Transverse colon (tissue), 4 donors: Measurements from ENCODE around the gene VEPH1. TPM values are rescaled to one million over a fixed set of nuclear protein-coding genes. Genes with fewer than 3 reads are reported as not detected.

Source experiments
- DNase-seq: peaks from one replicate; pipeline ENCODE4 v3.0.0-alpha.2; 2019
- H3K27ac ChIP-seq, 4 donors: fragments of 200-600 bp; sonication (generic); 2 replicates each; pipeline ENCODE4 v1.5.1; 2016 to 2018; ENCODE audit warnings: inconsistent platforms in 4 of 4
- H3K27me3 ChIP-seq: fragments of 200-600 bp; sonication (generic); 2 replicates; pipeline ENCODE4 v1.5.1; 2017; ENCODE audit warnings: inconsistent platforms
- H3K36me3 ChIP-seq, 4 donors: fragments of 200-600 bp; sonication (generic); 2 replicates each; pipeline ENCODE4 v1.5.1; 2017 to 2019; ENCODE audit warnings: inconsistent platforms in 4 of 4
- H3K4me1 ChIP-seq, 4 donors: fragments of 200-600 bp; sonication (generic); 2 replicates each; pipeline ENCODE4 v1.5.1; 2017 to 2020; ENCODE audit warnings: inconsistent platforms in 4 of 4
- H3K4me3 ChIP-seq, 4 donors: fragments of 200-600 bp; sonication (generic); 1 replicate in 1 of 4; 2 replicates in 3 of 4; pipeline versions ENCODE4 v1.5.1 to v1.6.1; 2017 to 2019; ENCODE audit warnings: inconsistent platforms in 4 of 4
- H3K9me3 ChIP-seq, 2 donors: fragments of 200-600 bp; sonication (generic); 2 replicates each; pipeline ENCODE4 v1.5.1; 2017 to 2019; ENCODE audit warnings: inconsistent platforms in 2 of 2
- EP300 ChIP-seq: sonication (generic); formaldehyde crosslinking; IDR thresholded peaks from one replicate; pipeline ENCODE4 v1.6.1; 2017; ENCODE audit warnings: antibody characterized with exemption, low read depth
- POLR2A ChIP-seq: fragments of 450-650 bp; IDR thresholded peaks from one replicate; pipeline ENCODE4 v1.6.1; 2016; ENCODE audit warnings: antibody characterized with exemption, mild to moderate bottlenecking, moderate library complexity
- POLR2AphosphoS5 ChIP-seq, 3 donors: sonication (generic); formaldehyde crosslinking; IDR thresholded peaks; one replicate each; pipeline ENCODE4 v1.6.1; 2016; ENCODE audit warnings: antibody characterized with exemption in 3 of 3
- WGBS, 2 donors: methylation state at CpG; one replicate each; pipeline ENCODE4 v1.1.5; 2018; ENCODE audit warnings: low coverage in 1 of 2; 5-methylcytosine and 5-hydroxymethylcytosine counted together
- in situ Hi-C, 4 donors: fragments of 200-750 bp; cut with MboI; loops; one replicate each; pipeline versions ENCODE4 v1.15.0 to v1.15.1; 2017; ENCODE audit warnings: low sequenced_read_pairs in 3 of 4, low pct_ligation_motif_present in 1 of 4, low pct_unique_long_range_greater_than_20kb in 1 of 4
- intact Hi-C: fragments of 100-400 bp; cut with DNase I; formaldehyde crosslinking; loops from one replicate; pipeline ENCODE4 v1.15.1; 2023; ENCODE audit warnings: low total_unique reads
- total RNA-seq, 4 donors: library from RNA; depleted of rRNA; stranded (reverse); fragments of >200 nt; gene quantifications; one replicate each; pipeline ENCODE4 v1.1.0, GENCODE V29; 2016
- TF ChIP-seq, protein P1 (sequence below), 5 experiments: fragments of 200-600 bp in 3 of 5; fragments of 450-650 bp in 2 of 5; sonication (generic) in 3 of 5; IDR thresholded peaks; 1 replicate in 2 of 5; 2 replicates in 3 of 5; pipeline ENCODE4 v1.5.1; 2016 to 2017; ENCODE audit warnings: antibody characterized with exemption in 5 of 5, inconsistent platforms in 3 of 5, mild to moderate bottlenecking in 2 of 5, moderate library complexity in 1 of 5

Gene VEPH1
- total RNA-seq, 4 donors from 2014 or later: 0.20 to 4.1 (median 0.90) TPM

DNA sequence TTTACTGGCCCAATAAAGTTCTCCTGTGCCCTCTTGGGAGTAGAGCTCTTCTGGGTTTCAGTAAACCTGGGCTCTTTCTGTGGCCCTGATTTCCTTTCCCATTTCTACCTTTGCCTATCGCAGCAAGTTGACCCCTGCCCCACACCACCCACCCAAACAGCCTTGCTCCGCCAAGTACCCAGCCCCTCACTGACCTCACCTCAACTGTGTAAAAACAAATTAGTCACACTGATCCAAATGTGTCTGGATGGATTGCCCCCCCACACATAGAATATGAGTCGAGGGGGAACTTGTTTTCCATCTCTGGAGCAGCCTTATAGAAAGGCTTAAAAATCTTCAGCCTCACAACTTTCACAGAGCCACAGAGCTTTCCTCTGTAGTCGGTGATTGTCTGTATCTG lies 28.6 kb upstream of the VEPH1 start:
- WGBS, 2 donors: 67 to 80% methylated on average over 2 to 4 of the region's 4 CpGs
- Histone ChIP-seq H3K27me3 (no peaks in the 10 kb centered on the region), H3K27ac (no peak overlapping the region), H3K4me1 (peaks cover 0 to 3% (median 1%) of the 10 kb centered on the region in 4 donors), H3K36me3 (no peaks in the 10 kb centered on the region), H3K4me3 (no peak overlapping the region), H3K9me3 (no peaks in the 10 kb centered on the region)
- no peak for DNase-seq
- in situ Hi-C loops (no loop called here), intact Hi-C loops (loop anchor here (2.0 kb wide), 1 partner anchor 41 kb away; no protein-coding TSS in a partner anchor)
- TF ChIP-seq POLR2A (no peak), EP300 (no peak), POLR2AphosphoS5 (IDR thresholded peaks at IDR 0.05) (no peak)
- TF ChIP-seq, protein P1, sequence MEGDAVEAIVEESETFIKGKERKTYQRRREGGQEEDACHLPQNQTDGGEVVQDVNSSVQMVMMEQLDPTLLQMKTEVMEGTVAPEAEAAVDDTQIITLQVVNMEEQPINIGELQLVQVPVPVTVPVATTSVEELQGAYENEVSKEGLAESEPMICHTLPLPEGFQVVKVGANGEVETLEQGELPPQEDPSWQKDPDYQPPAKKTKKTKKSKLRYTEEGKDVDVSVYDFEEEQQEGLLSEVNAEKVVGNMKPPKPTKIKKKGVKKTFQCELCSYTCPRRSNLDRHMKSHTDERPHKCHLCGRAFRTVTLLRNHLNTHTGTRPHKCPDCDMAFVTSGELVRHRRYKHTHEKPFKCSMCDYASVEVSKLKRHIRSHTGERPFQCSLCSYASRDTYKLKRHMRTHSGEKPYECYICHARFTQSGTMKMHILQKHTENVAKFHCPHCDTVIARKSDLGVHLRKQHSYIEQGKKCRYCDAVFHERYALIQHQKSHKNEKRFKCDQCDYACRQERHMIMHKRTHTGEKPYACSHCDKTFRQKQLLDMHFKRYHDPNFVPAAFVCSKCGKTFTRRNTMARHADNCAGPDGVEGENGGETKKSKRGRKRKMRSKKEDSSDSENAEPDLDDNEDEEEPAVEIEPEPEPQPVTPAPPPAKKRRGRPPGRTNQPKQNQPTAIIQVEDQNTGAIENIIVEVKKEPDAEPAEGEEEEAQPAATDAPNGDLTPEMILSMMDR (IDR thresholded peaks at IDR 0.05): no peak

DNA sequence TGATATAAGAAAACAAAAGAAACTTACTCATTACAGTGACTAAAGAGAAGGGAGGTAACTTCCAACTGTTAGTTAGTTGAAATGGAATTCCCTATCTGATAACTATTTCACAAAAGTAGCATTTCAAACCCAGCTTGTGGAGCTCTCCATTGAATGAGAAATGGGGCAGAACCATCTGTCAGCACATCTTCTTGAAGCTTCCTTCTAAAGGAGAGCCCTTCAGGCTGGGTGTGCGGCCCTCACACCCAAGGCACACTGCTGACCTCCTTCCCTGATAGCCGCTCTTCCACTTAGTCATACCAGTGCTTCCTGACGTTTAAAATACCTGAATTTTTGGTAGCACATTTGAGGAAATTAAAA lies 28.1 kb upstream of the VEPH1 start:
- WGBS, 2 donors: 78 to 85% methylated on average over 3 of the region's 3 CpGs
- in situ Hi-C loops: no loop called here
- TF ChIP-seq, protein P1 (IDR thresholded peaks at IDR 0.05): no peak
- no peak for TF ChIP-seq EP300
- TF ChIP-seq POLR2AphosphoS5 (IDR thresholded peaks at IDR 0.05): no peak
- TF ChIP-seq POLR2A: no peak
- H3K4me3 ChIP-seq: no peak overlapping the region
- H3K9me3 ChIP-seq: no peaks in the 10 kb centered on the region
- H3K36me3 ChIP-seq: no peaks in the 10 kb centered on the region
- H3K27ac ChIP-seq: no peak overlapping the region
- no peaks in the 10 kb centered on the region for H3K27me3 ChIP-seq
- no peak for DNase-seq
- intact Hi-C loops: no loop called here
- peaks cover 0 to 3% (median 1%) of the 10 kb centered on the region in 4 donors for H3K4me1 ChIP-seq

DNA sequence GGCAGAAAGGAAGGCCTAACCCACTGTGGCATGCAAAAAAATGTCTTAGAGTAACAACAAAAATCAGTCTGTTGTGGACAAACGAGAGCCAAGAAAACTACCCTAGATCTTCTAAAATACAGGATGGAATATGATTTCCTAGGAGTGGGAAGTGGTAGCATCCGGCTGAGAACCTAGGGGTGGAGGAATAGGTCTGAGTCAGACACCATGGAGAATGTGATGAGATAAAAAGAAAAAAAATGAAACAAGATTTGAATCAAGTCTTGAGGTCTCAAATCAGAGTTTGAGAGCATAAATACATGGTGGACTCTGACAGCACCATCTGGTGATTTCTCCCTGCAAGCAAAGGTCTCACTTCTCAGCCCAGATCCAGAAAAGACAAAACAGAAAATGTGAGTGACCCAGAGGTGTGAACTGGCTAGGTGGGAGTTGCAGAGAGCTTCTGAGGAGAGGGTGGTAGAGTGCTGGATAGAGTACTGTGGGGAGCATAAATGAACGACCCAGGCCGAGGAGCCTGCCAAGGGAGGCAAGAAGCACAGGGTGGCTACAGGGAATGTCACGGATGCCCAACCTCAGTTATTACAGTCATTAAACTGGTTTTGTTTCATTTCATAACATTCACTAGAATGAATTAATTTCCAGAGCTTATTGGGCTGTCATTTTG lies 27.6 kb upstream of the VEPH1 start:
- H3K27ac ChIP-seq: no peak overlapping the region
- H3K4me3 ChIP-seq: no peak overlapping the region
- peaks cover 0 to 3% (median 1%) of the 10 kb centered on the region in 4 donors for H3K4me1 ChIP-seq
- in situ Hi-C loops (no loop called here), intact Hi-C loops (no loop called here)
- H3K36me3 ChIP-seq: no peaks in the 10 kb centered on the region
- no peaks in the 10 kb centered on the region for H3K9me3 ChIP-seq
- H3K27me3 ChIP-seq: no peaks in the 10 kb centered on the region
- no peak for DNase-seq
- WGBS, 2 donors: 81 to 85% methylated on average over 5 of the region's 5 CpGs
- TF ChIP-seq, protein P1 (IDR thresholded peaks at IDR 0.05): no peak
- TF ChIP-seq POLR2A: no peak
- no peak for TF ChIP-seq EP300
- TF ChIP-seq POLR2AphosphoS5 (IDR thresholded peaks at IDR 0.05): no peak

DNA sequence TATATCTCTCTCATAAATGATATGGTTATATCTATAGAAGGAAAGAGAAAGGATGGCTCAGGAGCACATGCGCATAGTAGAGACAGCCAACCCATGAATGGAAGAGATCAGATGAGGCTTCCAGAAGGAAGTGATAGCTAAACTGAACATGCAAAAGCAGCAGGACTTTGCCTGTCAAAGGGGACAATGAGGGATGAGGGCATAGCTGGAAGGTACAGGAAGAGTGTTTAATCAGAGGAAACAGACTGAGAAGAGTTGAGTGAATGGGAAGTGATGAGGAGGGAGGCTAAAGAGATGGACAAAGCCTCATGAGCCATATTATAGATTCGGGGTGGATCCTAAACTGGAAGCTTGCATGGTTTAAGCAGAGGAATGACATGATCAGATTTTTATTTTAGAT lies 26.5 kb upstream of the VEPH1 start:
- DNase-seq: no peak
- WGBS, 2 donors: 80 to 90% methylated on average over 2 of the region's 2 CpGs
- intact Hi-C loops (no loop called here), in situ Hi-C loops (no loop called here)
- no peaks in the 10 kb centered on the region for H3K9me3 ChIP-seq
- no peaks in the 10 kb centered on the region for H3K36me3 ChIP-seq
- no peak for TF ChIP-seq POLR2A
- no peak for TF ChIP-seq EP300
- no peak for TF ChIP-seq POLR2AphosphoS5 (IDR thresholded peaks at IDR 0.05)
- TF ChIP-seq, protein P1 (IDR thresholded peaks at IDR 0.05): no peak
- no peak overlapping the region for H3K27ac ChIP-seq
- peaks cover 0 to 3% (median 1%) of the 10 kb centered on the region in 4 donors for H3K4me1 ChIP-seq
- no peaks in the 10 kb centered on the region for H3K27me3 ChIP-seq
- no peak overlapping the region for H3K4me3 ChIP-seq
